HCT116 (cell line): Measurements from ENCODE around the gene EPHB2. TPM values are rescaled to one million over a fixed set of nuclear protein-coding genes. Genes with fewer than 3 reads are reported as not detected.

Experiments used
- ATAC-seq: fragments of 200-7000 bp; cut with Tn5 transposase; 2 replicates; pipeline ENCODE4 v1.9.1; 2020; ENCODE audit warnings: mild to moderate bottlenecking, moderate library complexity
- BruUV-seq: library from RNA; stranded (reverse); fragments of 400-500 nt; replicated peaks from 2 replicates; lab custom pipeline; 2021; lab: Mats Ljungman, UMichigan
- CTCF ChIA-PET: fragments of 300-600 bp; sonication (Branson Sonifier 250); formaldehyde crosslinking; loops from one replicate; lab custom pipeline; 2021; ENCODE audit warnings: antibody characterized with exemption; lab: Charles Lee
- POLR2A ChIA-PET: fragments of 300-600, 350-600 bp; sonication (Branson Sonifier 250); formaldehyde crosslinking; loops from one replicate; lab custom pipeline; 2021; ENCODE audit warnings: antibody characterized with exemption; lab: Charles Lee
- RAD21 ChIA-PET, 2 experiments: fragments of 300-600 bp; sonication (Branson Sonifier 250); formaldehyde crosslinking; loops; one replicate each; lab custom pipeline; 2023; ENCODE audit warnings: low total read pairs in 2 of 2; ENCODE audit not compliant: uncharacterized antibody in 2 of 2, unreplicated experiment in 2 of 2, low non-redundant PET in 1 of 2; lab: Charles Lee
- DNase-seq: peaks from one replicate; pipeline ENCODE4 v3.0.0-alpha.2; 2010; ENCODE audit warnings: low read depth, low spot score
- H2AFZ ChIP-seq: fragments of 200-600 bp; shearing (Covaris generic), sonication (generic); 2 replicates; pipeline ENCODE4 v1.6.1; 2017; ENCODE audit warnings: low read depth, mixed run types, mixed read lengths, antibody characterized with exemption, low read length; ENCODE audit not compliant: poor library complexity, severe bottlenecking
- H3K27ac ChIP-seq: 2 replicates; pipeline ENCODE4 v1.5.1; 2012; ENCODE audit warnings: low read depth, low read length
- H3K27me3 ChIP-seq: fragments of 200-600 bp; sonication (generic); 2 replicates; pipeline ENCODE4 v1.6.1; 2016; ENCODE audit warnings: mixed run types, low read length, mixed read lengths; ENCODE audit not compliant: insufficient read depth
- H3K36me3 ChIP-seq, 2 experiments: fragments of 200-500 bp in 1 of 2; fragments of 200-600 bp in 1 of 2; sonication (Bioruptor generic) in 1 of 2; sonication (generic) in 1 of 2; 2 replicates each; pipeline versions ENCODE4 v1.5.1 to v1.6.1; 2014 to 2016; ENCODE audit warnings: low read length in 2 of 2, inconsistent platforms in 1 of 2, mixed read lengths in 1 of 2, mixed run types in 1 of 2; ENCODE audit not compliant: insufficient read depth in 2 of 2, control insufficient read depth in 1 of 2
- H3K4me1 ChIP-seq, 2 experiments: fragments of 200-600 bp in 1 of 2; sonication (generic) in 1 of 2; 2 replicates each; pipeline versions ENCODE4 v1.5.1 to v1.6.1; 2012 to 2017; ENCODE audit warnings: low read length in 2 of 2, inconsistent platforms in 1 of 2, mild to moderate bottlenecking in 1 of 2, mixed read lengths in 1 of 2, mixed run types in 1 of 2, moderate library complexity in 1 of 2; ENCODE audit not compliant: insufficient read depth in 2 of 2, control insufficient read depth in 1 of 2
- H3K4me2 ChIP-seq: fragments of 200-600 bp; sonication (generic); 2 replicates; pipeline ENCODE4 v1.6.1; 2017; ENCODE audit warnings: mixed run types, low read length, mixed read lengths
- H3K4me3 ChIP-seq, 2 experiments: fragments of 200-600 bp in 1 of 2; sonication (generic) in 1 of 2; replicated peaks in 1 of 2; 2 replicates each; pipeline ENCODE4 v1.5.1; 2011 to 2016; ENCODE audit warnings: low read length in 2 of 2, control low read depth in 1 of 2, low read depth in 1 of 2, mild to moderate bottlenecking in 1 of 2, mixed read lengths in 1 of 2, mixed run types in 1 of 2
- H3K79me2 ChIP-seq: fragments of 200-600 bp; sonication (generic); 2 replicates; pipeline ENCODE4 v1.6.1; 2017; ENCODE audit warnings: mild to moderate bottlenecking, mixed run types, low read length, moderate library complexity, mixed read lengths; ENCODE audit not compliant: insufficient read depth
- H3K9ac ChIP-seq: fragments of 200-600 bp; sonication (generic); 2 replicates; pipeline ENCODE4 v1.6.1; 2016; ENCODE audit warnings: low read length, mixed read lengths
- H3K9me2 ChIP-seq: fragments of 200-600 bp; sonication (generic), shearing (Covaris generic); 2 replicates; pipeline ENCODE4 v1.6.1; 2017; ENCODE audit warnings: mixed run types, mild to moderate bottlenecking, moderate library complexity; ENCODE audit not compliant: insufficient read depth
- H3K9me3 ChIP-seq, 2 experiments: fragments of 200-500 bp in 1 of 2; fragments of 200-600 bp in 1 of 2; sonication (Bioruptor generic) in 1 of 2; sonication (generic) in 1 of 2; 2 replicates each; pipeline ENCODE4 v1.6.1; 2014 to 2017; ENCODE audit warnings: low read length in 2 of 2, mixed read lengths in 2 of 2, inconsistent platforms in 1 of 2, low read depth in 1 of 2, mild to moderate bottlenecking in 1 of 2, mixed run types in 1 of 2, moderate library complexity in 1 of 2; ENCODE audit not compliant: control insufficient read depth in 1 of 2, insufficient read depth in 1 of 2
- H4K20me1 ChIP-seq: fragments of 200-600 bp; sonication (generic), shearing (Covaris generic); 2 replicates; pipeline ENCODE4 v1.6.1; 2017; ENCODE audit warnings: mixed run types, mild to moderate bottlenecking, moderate library complexity; ENCODE audit not compliant: insufficient read depth
- CBX3 ChIP-seq: IDR thresholded peaks from 2 replicates; pipeline ENCODE4 v1.6.1; 2012; ENCODE audit warnings: low read depth
- CEBPB ChIP-seq: IDR thresholded peaks from 2 replicates; pipeline ENCODE4 v1.6.1; 2012; ENCODE audit warnings: low read depth
- EZH2 ChIP-seq: fragments of 200-600 bp; sonication (generic); IDR thresholded peaks from 2 replicates; pipeline ENCODE4 v1.6.1; 2017; ENCODE audit warnings: antibody characterized with exemption, mixed run types
- POLR2A ChIP-seq: IDR thresholded peaks from 2 replicates; pipeline ENCODE4 v1.7.0; 2011; ENCODE audit warnings: borderline replicate concordance; ENCODE audit not compliant: insufficient read depth, insufficient read length; ENCODE audit errors: extremely low read depth
- POLR2AphosphoS5 ChIP-seq: IDR thresholded peaks from 2 replicates; pipeline ENCODE4 v1.6.1; 2011; ENCODE audit warnings: mild to moderate bottlenecking, low read depth, low read length, moderate library complexity
- RAD21 ChIP-seq: IDR thresholded peaks from 2 replicates; pipeline ENCODE4 v1.6.1; 2012; ENCODE audit warnings: low read depth, mild to moderate bottlenecking
- SP1 ChIP-seq: IDR thresholded peaks from 2 replicates; pipeline ENCODE4 v1.6.1; 2012; ENCODE audit warnings: low read depth
- intact Hi-C: fragments of 100-400 bp; cut with micrococcal nuclease; formaldehyde crosslinking; loops from 2 replicates; pipeline ENCODE4 v1.10.0; 2022
- total RNA-seq: library from RNA; stranded (reverse); gene quantifications from one replicate; pipeline ENCODE4 v1.2.1, GENCODE V29; 2021; ENCODE audit not compliant: unreplicated experiment
- TF ChIP-seq, protein P1 (sequence below), 3 experiments: fragments of 200-600 bp in 1 of 3; sonication (generic) in 1 of 3; IDR thresholded peaks in 2 of 3; conservative IDR thresholded peaks in 1 of 3; 2 replicates each; pipeline ENCODE4 v1.5.1; 2012 to 2017; ENCODE audit warnings: low read depth in 2 of 3, low read length in 2 of 3, antibody characterized with exemption in 1 of 3, borderline replicate concordance in 1 of 3, control low read depth in 1 of 3, mild to moderate bottlenecking in 1 of 3, mixed read lengths in 1 of 3, mixed run types in 1 of 3, moderate library complexity in 1 of 3; ENCODE audit not compliant: insufficient read depth in 1 of 3
- TF ChIP-seq, protein P2 (sequence below): IDR thresholded peaks from 2 replicates; pipeline ENCODE4 v1.6.1; 2012
- TF ChIP-seq, protein P3 (sequence below): IDR thresholded peaks from 2 replicates; pipeline ENCODE4 v1.6.1; 2012; ENCODE audit warnings: low read depth

EPHB2 gene
- total RNA-seq, 1 experiment from 2014 or later, result 19.5 TPM

- ChIA-PET POLR2A (no interaction called here), CTCF (interaction anchor here (5.1 kb wide), 1 partner anchor 254 kb away, joined by 67 read pairs; no protein-coding TSS in a partner anchor), RAD21 (no interaction called here)
- no TSS peak for BruUV-seq
- no peak for TF ChIP-seq POLR2AphosphoS5
- TF ChIP-seq EZH2, result no peak
- no peak for TF ChIP-seq SP1
- TF ChIP-seq CBX3, result no peak
- TF ChIP-seq, protein P1, sequence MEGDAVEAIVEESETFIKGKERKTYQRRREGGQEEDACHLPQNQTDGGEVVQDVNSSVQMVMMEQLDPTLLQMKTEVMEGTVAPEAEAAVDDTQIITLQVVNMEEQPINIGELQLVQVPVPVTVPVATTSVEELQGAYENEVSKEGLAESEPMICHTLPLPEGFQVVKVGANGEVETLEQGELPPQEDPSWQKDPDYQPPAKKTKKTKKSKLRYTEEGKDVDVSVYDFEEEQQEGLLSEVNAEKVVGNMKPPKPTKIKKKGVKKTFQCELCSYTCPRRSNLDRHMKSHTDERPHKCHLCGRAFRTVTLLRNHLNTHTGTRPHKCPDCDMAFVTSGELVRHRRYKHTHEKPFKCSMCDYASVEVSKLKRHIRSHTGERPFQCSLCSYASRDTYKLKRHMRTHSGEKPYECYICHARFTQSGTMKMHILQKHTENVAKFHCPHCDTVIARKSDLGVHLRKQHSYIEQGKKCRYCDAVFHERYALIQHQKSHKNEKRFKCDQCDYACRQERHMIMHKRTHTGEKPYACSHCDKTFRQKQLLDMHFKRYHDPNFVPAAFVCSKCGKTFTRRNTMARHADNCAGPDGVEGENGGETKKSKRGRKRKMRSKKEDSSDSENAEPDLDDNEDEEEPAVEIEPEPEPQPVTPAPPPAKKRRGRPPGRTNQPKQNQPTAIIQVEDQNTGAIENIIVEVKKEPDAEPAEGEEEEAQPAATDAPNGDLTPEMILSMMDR (IDR thresholded peaks at IDR 0.05 in 2 of 3, conservative IDR thresholded peaks at IDR 0.05 in 1 of 3; ENCODE audit: borderline replicate concordance in 1 of 3, insufficient read depth in 1 of 3, low read depth in 2 of 3, low read length in 2 of 3), result no peak
- TF ChIP-seq, protein P2, sequence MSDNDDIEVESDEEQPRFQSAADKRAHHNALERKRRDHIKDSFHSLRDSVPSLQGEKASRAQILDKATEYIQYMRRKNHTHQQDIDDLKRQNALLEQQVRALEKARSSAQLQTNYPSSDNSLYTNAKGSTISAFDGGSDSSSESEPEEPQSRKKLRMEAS, result no peak
- no peak for TF ChIP-seq CEBPB
- TF ChIP-seq RAD21, result no peak
- no peak for TF ChIP-seq POLR2A
- TF ChIP-seq, protein P3, sequence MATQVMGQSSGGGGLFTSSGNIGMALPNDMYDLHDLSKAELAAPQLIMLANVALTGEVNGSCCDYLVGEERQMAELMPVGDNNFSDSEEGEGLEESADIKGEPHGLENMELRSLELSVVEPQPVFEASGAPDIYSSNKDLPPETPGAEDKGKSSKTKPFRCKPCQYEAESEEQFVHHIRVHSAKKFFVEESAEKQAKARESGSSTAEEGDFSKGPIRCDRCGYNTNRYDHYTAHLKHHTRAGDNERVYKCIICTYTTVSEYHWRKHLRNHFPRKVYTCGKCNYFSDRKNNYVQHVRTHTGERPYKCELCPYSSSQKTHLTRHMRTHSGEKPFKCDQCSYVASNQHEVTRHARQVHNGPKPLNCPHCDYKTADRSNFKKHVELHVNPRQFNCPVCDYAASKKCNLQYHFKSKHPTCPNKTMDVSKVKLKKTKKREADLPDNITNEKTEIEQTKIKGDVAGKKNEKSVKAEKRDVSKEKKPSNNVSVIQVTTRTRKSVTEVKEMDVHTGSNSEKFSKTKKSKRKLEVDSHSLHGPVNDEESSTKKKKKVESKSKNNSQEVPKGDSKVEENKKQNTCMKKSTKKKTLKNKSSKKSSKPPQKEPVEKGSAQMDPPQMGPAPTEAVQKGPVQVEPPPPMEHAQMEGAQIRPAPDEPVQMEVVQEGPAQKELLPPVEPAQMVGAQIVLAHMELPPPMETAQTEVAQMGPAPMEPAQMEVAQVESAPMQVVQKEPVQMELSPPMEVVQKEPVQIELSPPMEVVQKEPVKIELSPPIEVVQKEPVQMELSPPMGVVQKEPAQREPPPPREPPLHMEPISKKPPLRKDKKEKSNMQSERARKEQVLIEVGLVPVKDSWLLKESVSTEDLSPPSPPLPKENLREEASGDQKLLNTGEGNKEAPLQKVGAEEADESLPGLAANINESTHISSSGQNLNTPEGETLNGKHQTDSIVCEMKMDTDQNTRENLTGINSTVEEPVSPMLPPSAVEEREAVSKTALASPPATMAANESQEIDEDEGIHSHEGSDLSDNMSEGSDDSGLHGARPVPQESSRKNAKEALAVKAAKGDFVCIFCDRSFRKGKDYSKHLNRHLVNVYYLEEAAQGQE, result no peak
- intact Hi-C loops, result no loop called here
- Histone ChIP-seq H3K4me2 (no peak overlapping the region), H3K9me2 (no peaks in the 10 kb centered on the region), H3K27ac (no peak overlapping the region), H3K4me3 (no peak overlapping the region), H2AFZ (no peak overlapping the region), H3K79me2 (no peaks in the 10 kb centered on the region), H3K9ac (no peak overlapping the region), H4K20me1 (no peaks in the 10 kb centered on the region), H3K4me1 (no peaks in the 10 kb centered on the region), H3K27me3 (no peaks in the 10 kb centered on the region), H3K36me3 (no peaks in the 10 kb centered on the region), H3K9me3 (no peaks in the 10 kb centered on the region)
- ATAC-seq (no peak), DNase-seq (no peak)
These were observed 33.6 kb upstream of the EPHB2 start for GRCh38 chr1:22676916-22677583.
